Neuron (in vitro differentiated cells): ENCODE results near the gene SMIM32.

Experiments
- H2AFZ ChIP-seq: one replicate; pipeline ENCODE4 v1.6.1; 2013; ENCODE audit warnings: low read depth, mild to moderate bottlenecking, inconsistent platforms, low read length, moderate library complexity
- H3K27me3 ChIP-seq: one replicate; pipeline ENCODE4 v1.6.1; 2013; ENCODE audit warnings: low read length; ENCODE audit not compliant: insufficient read depth
- H3K36me3 ChIP-seq: one replicate; pipeline ENCODE4 v1.6.1; 2013; ENCODE audit warnings: low read length; ENCODE audit not compliant: insufficient read depth
- H3K4me1 ChIP-seq: one replicate; pipeline ENCODE4 v1.6.1; 2013; ENCODE audit warnings: low read length; ENCODE audit not compliant: insufficient read depth
- H3K4me3 ChIP-seq: 2 replicates; pipeline ENCODE4 v1.5.1; 2013; ENCODE audit warnings: mild to moderate bottlenecking, low read length, moderate library complexity
- H3K9me3 ChIP-seq: one replicate; pipeline ENCODE4 v1.6.1; 2013; ENCODE audit warnings: low read length

The SMIM32 gene

DNA sequence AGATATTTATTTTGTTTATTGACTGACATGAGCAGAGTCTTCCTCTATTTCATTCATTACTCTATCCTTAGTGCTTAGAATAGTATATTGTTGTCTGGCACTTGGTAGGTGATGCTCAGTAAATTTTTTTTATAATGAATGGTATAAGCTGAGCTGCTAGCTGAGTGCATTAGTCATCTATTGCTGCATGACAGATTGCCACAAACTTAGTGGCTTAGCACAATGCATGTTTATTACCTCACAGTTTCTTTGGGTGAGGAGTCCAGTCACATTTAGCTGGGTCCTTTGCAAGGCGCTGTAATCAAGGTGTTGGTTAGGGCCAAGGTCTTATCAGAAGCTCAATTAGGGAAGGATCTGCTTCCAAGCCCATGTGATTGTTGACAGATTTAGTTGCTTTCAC, 37.2 kb downstream of the SMIM32 start:
- H2AFZ ChIP-seq = no peak overlapping the region
- peaks cover 8% of the 10 kb centered on the region for H3K9me3 ChIP-seq
- no peak overlapping the region for H3K4me3 ChIP-seq
- no peaks in the 10 kb centered on the region for H3K27me3 ChIP-seq
- H3K36me3 ChIP-seq = peaks cover 57% of the 10 kb centered on the region
- H3K4me1 ChIP-seq = no peaks in the 10 kb centered on the region

DNA sequence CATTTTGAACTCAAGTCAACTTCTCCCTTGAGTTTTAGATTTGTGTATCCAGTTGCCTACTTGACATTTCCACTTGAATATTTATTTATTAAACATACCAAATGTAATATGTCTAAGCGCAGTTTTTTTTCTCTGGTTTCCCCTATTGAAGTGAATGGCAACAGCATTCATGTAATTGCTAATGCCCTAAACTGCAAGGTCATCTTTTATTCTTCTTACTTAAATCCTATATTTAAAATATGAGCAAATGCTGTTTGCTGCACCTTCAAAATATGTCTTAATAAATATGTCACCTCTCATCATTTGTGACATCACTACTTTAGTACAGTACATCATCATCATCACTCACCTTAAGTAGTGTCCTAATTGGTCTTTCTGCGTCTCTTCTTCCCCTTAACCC, 37.9 kb downstream of the SMIM32 start:
- no peak overlapping the region for H2AFZ ChIP-seq
- peaks cover 8% of the 10 kb centered on the region for H3K9me3 ChIP-seq
- no peaks in the 10 kb centered on the region for H3K27me3 ChIP-seq
- no peak overlapping the region for H3K4me3 ChIP-seq
- peaks cover 57% of the 10 kb centered on the region for H3K36me3 ChIP-seq
- no peaks in the 10 kb centered on the region for H3K4me1 ChIP-seq

DNA sequence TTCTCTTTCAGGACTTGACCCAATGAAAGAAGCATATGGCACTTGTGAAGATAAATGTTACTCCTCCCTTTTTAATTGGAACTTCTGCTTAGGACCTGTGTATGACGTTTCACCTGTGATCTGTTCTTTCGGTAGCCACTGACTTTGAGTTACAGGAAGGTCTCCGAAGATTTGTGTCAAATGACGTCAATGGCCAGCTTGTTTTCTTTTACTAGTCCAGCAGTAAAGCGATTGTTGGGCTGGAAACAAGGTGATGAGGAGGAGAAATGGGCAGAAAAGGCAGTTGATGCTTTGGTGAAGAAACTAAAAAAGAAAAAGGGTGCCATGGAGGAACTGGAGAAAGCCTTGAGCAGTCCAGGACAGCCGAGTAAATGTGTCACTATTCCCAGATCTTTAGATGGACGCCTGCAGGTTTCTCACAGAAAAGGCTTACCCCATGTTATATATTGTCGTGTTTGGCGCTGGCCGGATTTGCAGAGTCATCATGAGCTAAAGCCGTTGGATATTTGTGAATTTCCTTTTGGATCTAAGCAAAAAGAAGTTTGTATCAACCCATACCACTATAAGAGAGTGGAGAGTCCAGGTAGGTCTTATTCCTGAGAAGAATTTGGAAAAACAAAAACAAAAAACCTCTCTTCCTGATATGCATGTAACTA, 39.3 kb downstream of the SMIM32 start:
- Histone ChIP-seq H2AFZ (no peak overlapping the region), H3K4me1 (no peaks in the 10 kb centered on the region), H3K9me3 (peaks cover 8% of the 10 kb centered on the region), H3K4me3 (no peak overlapping the region), H3K36me3 (peaks cover 57% of the 10 kb centered on the region), H3K27me3 (no peaks in the 10 kb centered on the region)

DNA sequence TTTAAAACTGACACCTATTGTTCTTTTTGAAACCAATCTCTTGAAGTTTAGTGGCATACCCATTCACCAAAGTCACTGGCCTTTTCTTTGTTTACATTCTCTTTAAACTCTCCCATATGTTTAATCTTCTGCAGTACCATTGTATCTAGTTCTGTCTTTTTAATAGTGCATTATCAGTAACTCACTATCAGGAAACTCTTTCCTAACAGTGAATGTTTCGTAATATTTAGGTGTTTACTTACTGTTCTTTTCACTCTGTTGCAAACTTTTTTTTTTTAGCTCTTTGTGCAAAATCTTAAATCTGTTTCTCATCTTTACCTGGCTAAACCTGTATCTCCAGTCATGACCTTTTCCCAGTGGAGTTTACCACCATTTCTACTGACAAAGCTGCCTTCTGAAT, 43.1 kb downstream of the SMIM32 start:
- Histone ChIP-seq H2AFZ (no peak overlapping the region), H3K36me3 (peaks cover 25% of the 10 kb centered on the region), H3K9me3 (no peaks in the 10 kb centered on the region), H3K4me1 (peaks cover 3% of the 10 kb centered on the region), H3K27me3 (no peaks in the 10 kb centered on the region), H3K4me3 (no peak overlapping the region)

DNA sequence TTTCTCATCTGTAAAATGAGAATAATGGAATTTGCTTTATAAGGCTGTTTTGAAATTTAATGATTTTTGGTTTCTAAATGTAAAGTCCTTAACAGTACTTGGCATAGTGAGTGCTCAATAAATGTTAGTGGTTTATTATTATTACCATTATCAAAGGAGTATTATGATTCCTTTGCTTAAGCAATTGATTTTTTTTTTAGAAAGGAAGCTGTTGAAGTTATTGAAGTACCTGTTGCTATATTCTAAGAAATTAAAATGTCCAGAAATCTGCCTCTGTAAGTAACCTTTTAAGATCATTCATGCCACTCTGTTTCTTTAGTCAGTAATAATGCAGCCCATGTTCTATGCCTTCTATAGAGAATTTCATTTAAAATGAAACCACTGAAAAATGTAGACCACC, 45.3 kb downstream of the SMIM32 start:
- H3K4me1 ChIP-seq = peaks cover 19% of the 10 kb centered on the region
- H3K27me3 ChIP-seq = no peaks in the 10 kb centered on the region
- H3K36me3 ChIP-seq = peaks cover 8% of the 10 kb centered on the region
- no peaks in the 10 kb centered on the region for H3K9me3 ChIP-seq
- H3K4me3 ChIP-seq = no peak overlapping the region
- H2AFZ ChIP-seq = no peak overlapping the region

DNA sequence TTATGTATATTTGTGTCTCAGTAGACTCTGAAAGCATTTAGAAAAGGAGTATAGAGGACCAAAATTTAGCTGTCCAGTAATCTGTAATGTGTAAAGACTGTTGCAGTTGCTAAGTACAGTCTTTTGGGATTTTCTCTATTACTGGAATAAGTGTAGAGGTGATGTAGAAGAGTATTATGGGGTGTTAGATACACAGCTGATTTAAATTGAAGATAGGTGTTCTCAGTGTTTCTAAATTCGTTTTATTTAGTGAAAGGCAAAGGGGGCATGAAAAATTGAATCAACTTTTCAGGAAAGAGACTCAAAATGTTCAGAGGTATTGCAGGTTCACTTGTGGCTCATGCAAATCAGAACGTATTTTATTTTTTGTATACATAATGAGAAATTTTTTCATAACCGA, 46.8 kb downstream of the SMIM32 start:
- no peak overlapping the region for H2AFZ ChIP-seq
- no peaks in the 10 kb centered on the region for H3K9me3 ChIP-seq
- H3K27me3 ChIP-seq = no peaks in the 10 kb centered on the region
- H3K36me3 ChIP-seq = no peaks in the 10 kb centered on the region
- H3K4me1 ChIP-seq = peaks cover 19% of the 10 kb centered on the region
- H3K4me3 ChIP-seq = no peak overlapping the region

DNA sequence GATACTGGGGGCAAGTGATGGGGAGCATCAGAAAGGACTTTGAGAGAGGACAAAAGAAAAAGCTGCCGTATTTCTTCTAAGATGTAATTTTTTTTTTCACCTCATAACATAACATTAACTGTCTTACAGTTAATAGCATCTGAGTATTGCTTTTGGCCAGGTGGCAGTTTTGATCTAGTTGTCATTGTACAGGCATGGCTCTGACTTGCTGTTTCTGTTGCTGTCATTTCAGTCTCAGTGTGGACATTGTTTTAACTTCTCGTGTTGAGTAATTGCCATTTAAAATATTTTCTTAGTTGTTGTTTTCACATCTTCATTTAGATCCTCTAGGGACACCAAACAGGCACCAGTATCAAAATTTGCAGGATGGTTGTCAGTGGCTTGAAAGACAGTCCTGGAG, 47.9 kb downstream of the SMIM32 start:
- H3K4me1 ChIP-seq = peaks cover 19% of the 10 kb centered on the region
- no peaks in the 10 kb centered on the region for H3K27me3 ChIP-seq
- H3K36me3 ChIP-seq = no peaks in the 10 kb centered on the region
- no peak overlapping the region for H2AFZ ChIP-seq
- H3K4me3 ChIP-seq = no peak overlapping the region
- H3K9me3 ChIP-seq = no peaks in the 10 kb centered on the region

DNA sequence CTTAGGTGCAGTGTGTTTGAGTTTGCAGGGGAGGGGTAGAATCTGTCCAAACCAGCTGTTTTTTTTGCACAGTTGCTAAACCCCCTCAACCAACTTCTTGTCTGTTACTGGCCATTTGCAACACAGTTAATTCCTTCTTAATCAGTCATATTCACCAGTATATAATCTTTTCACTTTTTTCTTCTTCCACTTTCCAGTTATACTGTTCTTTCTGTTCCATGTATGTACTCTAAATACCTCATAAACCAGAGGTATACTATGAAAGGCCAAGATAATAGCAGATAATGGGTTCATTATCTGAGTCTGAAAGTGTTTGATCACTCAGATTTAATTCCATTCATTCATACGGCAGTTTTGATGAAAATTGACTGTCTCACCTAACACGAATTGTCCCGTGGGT, 49.2 kb downstream of the SMIM32 start:
- no peaks in the 10 kb centered on the region for H3K27me3 ChIP-seq
- H3K4me3 ChIP-seq = no peak overlapping the region
- H3K36me3 ChIP-seq = no peaks in the 10 kb centered on the region
- H2AFZ ChIP-seq = no peak overlapping the region
- H3K9me3 ChIP-seq = peaks cover 2% of the 10 kb centered on the region
- peaks cover 19% of the 10 kb centered on the region for H3K4me1 ChIP-seq

DNA sequence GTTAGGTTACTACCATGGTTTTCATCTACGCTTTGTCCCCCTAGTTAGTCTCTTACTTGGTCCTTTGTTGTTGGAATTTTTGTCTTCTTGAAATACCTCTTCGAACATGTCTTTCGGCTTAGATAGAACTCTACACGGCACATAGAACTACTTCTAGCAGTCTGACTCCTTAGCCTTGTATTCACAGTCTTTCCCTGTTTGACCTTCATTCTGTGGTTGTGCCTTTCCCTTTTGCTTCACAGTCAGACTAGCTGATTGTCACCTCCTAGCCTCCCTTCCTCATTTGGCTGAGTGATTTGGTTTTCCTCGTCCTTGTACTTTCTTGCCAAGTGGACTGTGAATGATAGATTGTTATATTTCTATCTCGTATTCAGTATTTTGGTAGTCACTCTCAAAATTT, 49.6 kb downstream of the SMIM32 start:
- H3K4me1 ChIP-seq = peaks cover 19% of the 10 kb centered on the region
- no peak overlapping the region for H2AFZ ChIP-seq
- H3K36me3 ChIP-seq = no peaks in the 10 kb centered on the region
- peaks cover 2% of the 10 kb centered on the region for H3K9me3 ChIP-seq
- no peak overlapping the region for H3K4me3 ChIP-seq
- no peaks in the 10 kb centered on the region for H3K27me3 ChIP-seq

DNA sequence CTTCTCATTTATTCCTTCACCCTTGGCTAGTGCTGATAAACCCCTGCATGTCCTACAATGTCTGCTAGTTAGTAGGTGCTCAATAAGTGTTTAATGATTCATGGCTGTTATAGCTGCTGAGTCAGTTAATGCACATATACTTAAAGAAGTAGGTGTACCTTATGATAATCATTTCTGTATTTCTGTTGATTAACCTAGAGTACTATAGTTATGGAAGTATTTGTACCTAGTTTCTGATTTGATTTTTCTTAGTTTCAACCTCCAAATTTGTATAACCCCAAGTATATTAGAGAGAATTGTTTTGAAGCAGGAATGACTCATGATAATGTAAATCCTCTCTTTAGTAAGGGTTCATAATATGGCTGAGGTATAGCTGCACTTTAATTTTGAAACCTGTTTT, 51.4 kb downstream of the SMIM32 start:
- H3K4me3 ChIP-seq = no peak overlapping the region
- H3K9me3 ChIP-seq = peaks cover 2% of the 10 kb centered on the region
- no peaks in the 10 kb centered on the region for H3K36me3 ChIP-seq
- no peaks in the 10 kb centered on the region for H3K27me3 ChIP-seq
- no peak overlapping the region for H2AFZ ChIP-seq
- peaks cover 19% of the 10 kb centered on the region for H3K4me1 ChIP-seq
